ENCODE data around the gene GPR75. TPM values are rescaled to one million over a fixed set of nuclear protein-coding genes. Genes with fewer than 3 reads are reported as not detected.

GPR75 gene
- total RNA-seq, 1 experiment from 2014 or later: 1.4 TPM

Small RNA genes within 50 kb of the gene (small RNA-seq; reads per million reads assigned to genes)
- not detected for gene MIR3682

Other genes starting within 250 kb of the GPR75 start
- gene CHAC2, start 92.2 kb downstream of the GPR75 start, total RNA-seq (2014; rRNA removed; shearing (Covaris generic)): 10.3 and 11.7 TPM in 2 replicates
- gene ASB3, start 73.0 kb downstream of the GPR75 start, total RNA-seq (2014; rRNA removed; shearing (Covaris generic)): 6.3 and 9.5 TPM in 2 replicates
- 34.5 and 39.4 TPM in 2 replicates for gene ERLEC1, start 72.9 kb downstream of the GPR75 start, total RNA-seq (2014; rRNA removed; shearing (Covaris generic))
- 21.9 and 25.9 TPM in 2 replicates for gene PSME4, start 111.0 kb upstream of the GPR75 start, total RNA-seq (2014; rRNA removed; shearing (Covaris generic))